Adrenal gland (tissue), 5 donors: ENCODE data around the gene MIER3.

ENCODE experiments used
- POLR2A ChIP-seq, 2 donors: fragments of 450-650 bp; IDR thresholded peaks; one replicate each; pipeline ENCODE4 v1.6.1; 2017; ENCODE audit warnings: antibody characterized with exemption in 2 of 2, mild to moderate bottlenecking in 2 of 2, moderate library complexity in 1 of 2
- TF ChIP-seq, protein P1 (sequence below), 6 experiments: fragments of 450-650 bp in 4 of 6; fragments of 200-600 bp in 2 of 6; sonication (generic) in 1 of 6; IDR thresholded peaks; 1 replicate in 5 of 6; 2 replicates in 1 of 6; pipeline versions ENCODE4 v1.5.1 to v1.8.0; 2016 to 2021; ENCODE audit warnings: antibody characterized with exemption in 6 of 6, mild to moderate bottlenecking in 2 of 6, moderate library complexity in 1 of 6
- donor health status: DM: no; HTN: no; CAD: no.

GRCh38 chr5:56893251-56893951, 58.5 kb downstream of the MIER3 start:
- TF ChIP-seq, protein P1, sequence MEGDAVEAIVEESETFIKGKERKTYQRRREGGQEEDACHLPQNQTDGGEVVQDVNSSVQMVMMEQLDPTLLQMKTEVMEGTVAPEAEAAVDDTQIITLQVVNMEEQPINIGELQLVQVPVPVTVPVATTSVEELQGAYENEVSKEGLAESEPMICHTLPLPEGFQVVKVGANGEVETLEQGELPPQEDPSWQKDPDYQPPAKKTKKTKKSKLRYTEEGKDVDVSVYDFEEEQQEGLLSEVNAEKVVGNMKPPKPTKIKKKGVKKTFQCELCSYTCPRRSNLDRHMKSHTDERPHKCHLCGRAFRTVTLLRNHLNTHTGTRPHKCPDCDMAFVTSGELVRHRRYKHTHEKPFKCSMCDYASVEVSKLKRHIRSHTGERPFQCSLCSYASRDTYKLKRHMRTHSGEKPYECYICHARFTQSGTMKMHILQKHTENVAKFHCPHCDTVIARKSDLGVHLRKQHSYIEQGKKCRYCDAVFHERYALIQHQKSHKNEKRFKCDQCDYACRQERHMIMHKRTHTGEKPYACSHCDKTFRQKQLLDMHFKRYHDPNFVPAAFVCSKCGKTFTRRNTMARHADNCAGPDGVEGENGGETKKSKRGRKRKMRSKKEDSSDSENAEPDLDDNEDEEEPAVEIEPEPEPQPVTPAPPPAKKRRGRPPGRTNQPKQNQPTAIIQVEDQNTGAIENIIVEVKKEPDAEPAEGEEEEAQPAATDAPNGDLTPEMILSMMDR (IDR thresholded peaks at IDR 0.05) = no peak
- TF ChIP-seq POLR2A (IDR thresholded peaks at IDR 0.05) = no peak
